Neuronal stem cell (in vitro differentiated cells): Measurements from ENCODE around the gene ADAM19.

Experiments
- DNase-seq: peaks from one replicate; pipeline ENCODE4 v3.0.0-alpha.2; 2013; ENCODE audit warnings: low spot score
- H2AFZ ChIP-seq: one replicate; pipeline ENCODE4 v1.6.1; 2013; ENCODE audit warnings: mild to moderate bottlenecking, low read length, inconsistent platforms
- H2AK5ac ChIP-seq: 2 replicates; pipeline ENCODE4 v1.6.1; 2013; ENCODE audit warnings: low read depth, mild to moderate bottlenecking, inconsistent platforms, low read length, moderate library complexity, mixed read lengths
- H2BK120ac ChIP-seq: 2 replicates; pipeline ENCODE4 v1.6.1; 2013; ENCODE audit warnings: low read depth, mild to moderate bottlenecking, inconsistent platforms, low read length, moderate library complexity, mixed read lengths
- H2BK12ac ChIP-seq: one replicate; pipeline ENCODE4 v1.6.1; 2013; ENCODE audit warnings: low read length, inconsistent platforms
- H2BK15ac ChIP-seq: 2 replicates; pipeline ENCODE4 v1.6.1; 2013; ENCODE audit warnings: mild to moderate bottlenecking, low read length, inconsistent platforms, mixed read lengths
- H2BK5ac ChIP-seq: one replicate; pipeline ENCODE4 v1.6.1; 2013; ENCODE audit warnings: inconsistent platforms, mild to moderate bottlenecking, low read length, moderate library complexity
- H3K14ac ChIP-seq: one replicate; pipeline ENCODE4 v1.6.1; 2013; ENCODE audit warnings: low read length, inconsistent platforms
- H3K18ac ChIP-seq: 2 replicates; pipeline ENCODE4 v1.6.1; 2013; ENCODE audit warnings: low read length, inconsistent platforms
- H3K23ac ChIP-seq: 2 replicates; pipeline ENCODE4 v1.6.1; 2013; ENCODE audit warnings: low read depth, mild to moderate bottlenecking, mixed read lengths, low read length, inconsistent platforms; ENCODE audit not compliant: poor library complexity
- H3K27ac ChIP-seq: replicated peaks from 3 replicates; pipeline ENCODE4 v1.5.1; 2013; ENCODE audit warnings: low read length, inconsistent platforms
- H3K27me3 ChIP-seq, 3 experiments: 2 replicates each; pipeline ENCODE4 v1.6.1; 2013; ENCODE audit warnings: low read length in 3 of 3, mild to moderate bottlenecking in 2 of 3, inconsistent platforms in 1 of 3, low read depth in 1 of 3, mixed read lengths in 1 of 3, moderate library complexity in 1 of 3; ENCODE audit not compliant: control insufficient read depth in 3 of 3, insufficient read depth in 3 of 3
- H3K36me3 ChIP-seq, 2 donors: replicated peaks in 1 of 2; 2 replicates each; pipeline ENCODE4 v1.6.1; 2013; ENCODE audit warnings: low read length in 2 of 2; ENCODE audit not compliant: control insufficient read depth in 2 of 2, insufficient read depth in 2 of 2
- H3K4ac ChIP-seq: 2 replicates; pipeline ENCODE4 v1.6.1; 2013; ENCODE audit warnings: inconsistent platforms, mild to moderate bottlenecking, low read length, moderate library complexity
- H3K4me1 ChIP-seq, 2 donors: 1 replicate in 1 of 2; 2 replicates in 1 of 2; pipeline ENCODE4 v1.6.1; 2013; ENCODE audit warnings: low read length in 2 of 2, low read depth in 1 of 2; ENCODE audit not compliant: control insufficient read depth in 2 of 2, insufficient read depth in 1 of 2
- H3K4me2 ChIP-seq: one replicate; pipeline ENCODE4 v1.6.1; 2013; ENCODE audit warnings: mild to moderate bottlenecking, low read length, inconsistent platforms; ENCODE audit not compliant: insufficient read depth, poor library complexity, severe bottlenecking
- H3K4me3 ChIP-seq, 2 donors: 2 replicates each; pipeline ENCODE4 v1.5.1; 2013; ENCODE audit warnings: low read length in 2 of 2, mild to moderate bottlenecking in 2 of 2, inconsistent platforms in 1 of 2, moderate library complexity in 1 of 2
- H3K79me1 ChIP-seq: one replicate; pipeline ENCODE4 v1.6.1; 2013; ENCODE audit warnings: low read depth, mild to moderate bottlenecking, inconsistent platforms, low read length, moderate library complexity
- H3K9ac ChIP-seq: one replicate; pipeline ENCODE4 v1.6.1; 2013; ENCODE audit warnings: mild to moderate bottlenecking, low read depth, low read length, inconsistent platforms; ENCODE audit not compliant: poor library complexity
- H3K9me3 ChIP-seq, 2 donors: replicated peaks in 1 of 2; 2 replicates each; pipeline versions ENCODE3 to v1.6.1; 2013; ENCODE audit warnings: low read length in 2 of 2, mild to moderate bottlenecking in 2 of 2, inconsistent platforms in 1 of 2, low read depth in 1 of 2, mixed read lengths in 1 of 2, moderate library complexity in 1 of 2; ENCODE audit not compliant: control insufficient read depth in 2 of 2, insufficient read depth in 1 of 2
- H4K8ac ChIP-seq: one replicate; pipeline ENCODE4 v1.6.1; 2013; ENCODE audit warnings: low read depth, mild to moderate bottlenecking, inconsistent platforms, low read length, moderate library complexity
- H4K91ac ChIP-seq: one replicate; pipeline ENCODE4 v1.6.1; 2013; ENCODE audit warnings: low read length, low read depth, mild to moderate bottlenecking, inconsistent platforms; ENCODE audit not compliant: poor library complexity
- WGBS, 2 donors: extraction: QIAGEN DNeasy Blood & Tissue Kit; methylation state at CpG; one replicate each; pipeline ENCODE4 v1.1.7; 2013; ENCODE audit warnings: missing lambda C conversion rate in 2 of 2, mixed read lengths in 1 of 2; ENCODE audit not compliant: insufficient read length in 2 of 2, insufficient replicate concordance in 1 of 2; ENCODE audit errors: extremely low coverage in 2 of 2; 5-methylcytosine and 5-hydroxymethylcytosine counted together

The ADAM19 gene

GRCh38 chr5:157554179-157555036 lies 21.2 kb downstream of the ADAM19 start:
- Histone ChIP-seq H3K36me3 (no peaks in the 10 kb centered on the region), H2BK120ac (no peak overlapping the region)
- DNase-seq = no peak

GRCh38 chr5:157552650-157553049 lies 22.9 kb downstream of the ADAM19 start:
- no peak overlapping the region for H2AFZ ChIP-seq
- H2BK5ac ChIP-seq = no peak overlapping the region
- H2BK120ac ChIP-seq = no peak overlapping the region
- peaks cover 2% of the 10 kb centered on the region for H3K79me1 ChIP-seq
- H3K4ac ChIP-seq = no peak overlapping the region
- H3K23ac ChIP-seq = no peak overlapping the region
- no peak overlapping the region for H3K18ac ChIP-seq
- H3K36me3 ChIP-seq = no peaks in the 10 kb centered on the region
- no peaks in the 10 kb centered on the region for H3K9me3 ChIP-seq
- H3K27ac ChIP-seq = no peak overlapping the region
- no peak overlapping the region for H4K91ac ChIP-seq
- peaks cover 6% of the 10 kb centered on the region in 2 donors for H3K4me1 ChIP-seq
- no peak overlapping the region for H3K9ac ChIP-seq
- no peak overlapping the region for H3K4me2 ChIP-seq
- no peak overlapping the region for H2BK12ac ChIP-seq
- no peak overlapping the region for H2BK15ac ChIP-seq
- H3K4me3 ChIP-seq = no peak overlapping the region
- H4K8ac ChIP-seq = no peak overlapping the region
- no peak overlapping the region for H2AK5ac ChIP-seq
- H3K27me3 ChIP-seq = no peaks in the 10 kb centered on the region
- no peak overlapping the region for H3K14ac ChIP-seq
- no CpG with 5 or more reads among the region's 1 CpG for WGBS, 2 donors
- DNase-seq = no peak

More at GRCh38 chr5:157554179-157555036, 21.2 kb downstream of the ADAM19 start:
- no peak overlapping the region for H3K27ac ChIP-seq
- no peak overlapping the region for H4K8ac ChIP-seq
- H3K23ac ChIP-seq = no peak overlapping the region
- no peak overlapping the region for H3K14ac ChIP-seq
- peaks cover 2 to 5% of the 10 kb centered on the region in 2 donors for H3K4me1 ChIP-seq
- no peak overlapping the region for H2BK15ac ChIP-seq
- H3K4ac ChIP-seq = no peak overlapping the region
- no peak overlapping the region for H2BK12ac ChIP-seq
- no peak overlapping the region for H3K18ac ChIP-seq
- no peak overlapping the region for H2BK5ac ChIP-seq
- no peak overlapping the region for H3K4me3 ChIP-seq
- no peaks in the 10 kb centered on the region for H3K27me3 ChIP-seq
- no CpG with 5 or more reads among the region's 10 CpGs for WGBS, 2 donors
- no peak overlapping the region for H2AK5ac ChIP-seq
- H3K9me3 ChIP-seq = no peaks in the 10 kb centered on the region
- H3K4me2 ChIP-seq = no peak overlapping the region
- H3K9ac ChIP-seq = no peak overlapping the region
- H2AFZ ChIP-seq = no peak overlapping the region
- no peak overlapping the region for H4K91ac ChIP-seq
- H3K79me1 ChIP-seq = peaks cover 2% of the 10 kb centered on the region

- H2BK5ac ChIP-seq = no peak overlapping the region
- no peak overlapping the region for H2AK5ac ChIP-seq
- no peak overlapping the region for H2BK120ac ChIP-seq
- no peak overlapping the region for H4K91ac ChIP-seq
- H3K4me3 ChIP-seq = no peak overlapping the region
- DNase-seq = no peak
- H3K23ac ChIP-seq = no peak overlapping the region
- H2BK15ac ChIP-seq = no peak overlapping the region
- H3K79me1 ChIP-seq = peaks cover 5% of the 10 kb centered on the region
- WGBS, 2 donors = no CpG with 5 or more reads among the region's 4 CpGs
- no peak overlapping the region for H3K14ac ChIP-seq
- no peak overlapping the region for H3K9ac ChIP-seq
- H3K27ac ChIP-seq = no peak overlapping the region
- no peaks in the 10 kb centered on the region for H3K9me3 ChIP-seq
- H3K4me1 ChIP-seq = peaks cover 11 to 13% of the 10 kb centered on the region in 2 donors
- H3K27me3 ChIP-seq = no peaks in the 10 kb centered on the region
- H3K4ac ChIP-seq = no peak overlapping the region
- no peak overlapping the region for H2BK12ac ChIP-seq
- no peaks in the 10 kb centered on the region for H3K36me3 ChIP-seq
- H4K8ac ChIP-seq = no peak overlapping the region
- no peak overlapping the region for H2AFZ ChIP-seq
- no peak overlapping the region for H3K4me2 ChIP-seq
- no peak overlapping the region for H3K18ac ChIP-seq
These were observed 24.9 kb downstream of the ADAM19 start for GRCh38 chr5:157550663-157551062.

GRCh38 chr5:157549954-157550549 lies 25.5 kb downstream of the ADAM19 start:
- Histone ChIP-seq H3K14ac (no peak overlapping the region), H3K4me1 (peaks cover 11 to 13% of the 10 kb centered on the region in 2 donors)

More at GRCh38 chr5:157549954-157550549, 25.5 kb downstream of the ADAM19 start:
- no peaks in the 10 kb centered on the region for H3K36me3 ChIP-seq
- H3K4me3 ChIP-seq = no peak overlapping the region
- no peak overlapping the region for H2AK5ac ChIP-seq
- no peaks in the 10 kb centered on the region for H3K9me3 ChIP-seq
- no peak overlapping the region for H3K4ac ChIP-seq
- no peak overlapping the region for H2AFZ ChIP-seq
- no peak overlapping the region for H2BK15ac ChIP-seq
- H3K27ac ChIP-seq = no peak overlapping the region
- no peak for DNase-seq
- no peak overlapping the region for H3K4me2 ChIP-seq
- no peak overlapping the region for H4K8ac ChIP-seq
- H3K18ac ChIP-seq = no peak overlapping the region
- H4K91ac ChIP-seq = no peak overlapping the region
- no peak overlapping the region for H2BK5ac ChIP-seq
- no peak overlapping the region for H3K23ac ChIP-seq
- H2BK120ac ChIP-seq = no peak overlapping the region
- H3K9ac ChIP-seq = no peak overlapping the region
- WGBS, 2 donors = no CpG with 5 or more reads among the region's 5 CpGs
- no peak overlapping the region for H2BK12ac ChIP-seq
- peaks cover 5% of the 10 kb centered on the region for H3K79me1 ChIP-seq
- H3K27me3 ChIP-seq = no peaks in the 10 kb centered on the region
